ENCODE results near the gene DCDC1.

Gene DCDC1

DNA sequence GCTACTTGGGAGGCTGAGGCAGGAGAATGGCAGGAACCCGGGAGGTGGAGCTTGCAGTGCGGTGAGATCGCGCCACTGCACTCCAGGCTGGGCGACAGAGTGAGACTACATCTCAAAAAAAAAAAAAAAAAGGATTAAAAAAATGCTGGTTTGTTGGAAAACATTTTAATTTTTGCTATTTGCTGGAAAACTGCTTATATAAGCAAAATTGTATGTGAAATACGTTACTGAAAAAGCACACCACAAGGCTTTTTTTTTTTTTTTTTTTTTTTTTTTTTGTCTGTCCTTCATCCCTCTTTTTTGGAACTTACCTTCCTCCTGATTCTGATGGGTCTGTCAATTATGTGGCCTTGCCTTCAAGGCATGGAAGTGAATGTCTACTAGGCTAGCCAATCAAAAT is 40.8 kb downstream of the DCDC1 start:
- no peaks in the 10 kb centered on the region for H4K20me1 ChIP-seq (ENCODE audit: insufficient read depth, low read length)
- H3K9ac ChIP-seq (ENCODE audit: low read length) = no peak overlapping the region
- H3K4me2 ChIP-seq (ENCODE audit: low read length) = no peak overlapping the region
- no peaks in the 10 kb centered on the region for H3K4me1 ChIP-seq (ENCODE audit: low read length)
- H3K4me3 ChIP-seq (ENCODE audit: low read length) = no peak overlapping the region
- no peaks in the 10 kb centered on the region for H3K36me3 ChIP-seq (replicated peaks; ENCODE audit: low read depth, low read length)
- no peak overlapping the region for H2AFZ ChIP-seq (ENCODE audit: low read depth, low read length)
- no peak for TF ChIP-seq EZH2phosphoT487 (IDR thresholded peaks at IDR 0.05; ENCODE audit: low read depth)
- TF ChIP-seq, protein P1, sequence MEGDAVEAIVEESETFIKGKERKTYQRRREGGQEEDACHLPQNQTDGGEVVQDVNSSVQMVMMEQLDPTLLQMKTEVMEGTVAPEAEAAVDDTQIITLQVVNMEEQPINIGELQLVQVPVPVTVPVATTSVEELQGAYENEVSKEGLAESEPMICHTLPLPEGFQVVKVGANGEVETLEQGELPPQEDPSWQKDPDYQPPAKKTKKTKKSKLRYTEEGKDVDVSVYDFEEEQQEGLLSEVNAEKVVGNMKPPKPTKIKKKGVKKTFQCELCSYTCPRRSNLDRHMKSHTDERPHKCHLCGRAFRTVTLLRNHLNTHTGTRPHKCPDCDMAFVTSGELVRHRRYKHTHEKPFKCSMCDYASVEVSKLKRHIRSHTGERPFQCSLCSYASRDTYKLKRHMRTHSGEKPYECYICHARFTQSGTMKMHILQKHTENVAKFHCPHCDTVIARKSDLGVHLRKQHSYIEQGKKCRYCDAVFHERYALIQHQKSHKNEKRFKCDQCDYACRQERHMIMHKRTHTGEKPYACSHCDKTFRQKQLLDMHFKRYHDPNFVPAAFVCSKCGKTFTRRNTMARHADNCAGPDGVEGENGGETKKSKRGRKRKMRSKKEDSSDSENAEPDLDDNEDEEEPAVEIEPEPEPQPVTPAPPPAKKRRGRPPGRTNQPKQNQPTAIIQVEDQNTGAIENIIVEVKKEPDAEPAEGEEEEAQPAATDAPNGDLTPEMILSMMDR (IDR thresholded peaks at IDR 0.05; ENCODE audit: low read depth, low read length) = no peak
- no peaks in the 10 kb centered on the region for H3K79me2 ChIP-seq (ENCODE audit: low read length)
- no peaks in the 10 kb centered on the region for H3K9me3 ChIP-seq (ENCODE audit: insufficient read depth, low read length)
- H3K27ac ChIP-seq (ENCODE audit: low read length) = no peak overlapping the region
- no peaks in the 10 kb centered on the region for H3K27me3 ChIP-seq (ENCODE audit: low read depth, low read length)

DNA sequence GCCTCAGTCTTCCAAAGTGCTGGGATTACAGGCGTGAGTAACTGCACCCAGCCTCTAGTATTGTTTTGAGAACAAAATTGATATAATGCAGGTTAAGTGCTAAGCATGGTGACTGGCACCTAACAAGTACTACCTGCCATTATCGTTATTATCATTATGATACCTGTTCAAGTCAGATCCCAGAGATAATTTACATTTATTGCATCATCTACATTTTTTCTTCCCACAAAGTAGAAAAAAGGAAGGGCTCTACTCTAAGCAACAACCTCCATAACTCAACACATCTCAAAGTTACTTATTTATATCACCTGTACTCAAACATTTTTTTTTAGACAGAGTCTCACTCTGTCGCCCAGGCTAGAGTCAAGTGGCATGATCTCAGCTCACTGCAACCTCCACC is 42.1 kb downstream of the DCDC1 start:
- H3K9ac ChIP-seq (ENCODE audit: low read length) = no peak overlapping the region
- H3K4me3 ChIP-seq (ENCODE audit: low read length) = no peak overlapping the region
- no peak overlapping the region for H3K27ac ChIP-seq (ENCODE audit: low read length)
- H3K36me3 ChIP-seq (replicated peaks; ENCODE audit: low read depth, low read length) = no peaks in the 10 kb centered on the region
- TF ChIP-seq EZH2phosphoT487 (IDR thresholded peaks at IDR 0.05; ENCODE audit: low read depth) = no peak
- TF ChIP-seq, protein P1 (IDR thresholded peaks at IDR 0.05; ENCODE audit: low read depth, low read length) = no peak
- no peaks in the 10 kb centered on the region for H3K4me1 ChIP-seq (ENCODE audit: low read length)
- H3K4me2 ChIP-seq (ENCODE audit: low read length) = no peak overlapping the region
- H2AFZ ChIP-seq (ENCODE audit: low read depth, low read length) = no peak overlapping the region
- no peaks in the 10 kb centered on the region for H3K79me2 ChIP-seq (ENCODE audit: low read length)
- H3K9me3 ChIP-seq (ENCODE audit: insufficient read depth, low read length) = no peaks in the 10 kb centered on the region
- H3K27me3 ChIP-seq (ENCODE audit: low read depth, low read length) = no peaks in the 10 kb centered on the region
- H4K20me1 ChIP-seq (ENCODE audit: insufficient read depth, low read length) = no peaks in the 10 kb centered on the region

DNA sequence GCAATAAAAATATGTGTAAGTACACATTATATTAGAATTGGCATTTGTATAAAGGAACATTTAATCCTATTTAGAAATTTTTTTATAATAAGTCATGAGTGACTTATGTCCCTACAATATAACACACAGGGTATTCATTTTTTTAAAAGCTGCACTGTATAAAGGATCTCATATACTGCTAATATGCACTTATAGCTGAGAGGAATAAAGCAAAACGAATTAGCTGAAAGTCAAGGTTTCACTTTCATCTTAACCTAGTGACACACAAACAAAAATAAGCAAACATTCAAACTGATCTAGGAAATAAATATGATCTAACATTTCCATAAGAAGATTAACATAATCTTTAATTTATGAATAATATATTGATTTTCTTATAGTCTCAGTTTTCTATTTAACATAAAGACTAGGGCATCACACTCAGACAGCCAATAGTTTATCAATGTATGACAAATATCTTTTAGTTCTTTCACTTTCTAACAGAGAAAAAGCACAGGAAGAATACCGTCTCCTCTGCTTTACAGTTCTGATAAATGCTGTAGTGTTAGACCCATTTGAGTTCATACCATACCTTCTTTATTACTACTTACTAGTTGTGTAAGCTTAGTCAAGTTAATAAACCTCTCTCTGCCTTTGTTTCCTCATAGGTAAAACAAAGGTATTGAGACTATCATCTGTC is 42.9 kb downstream of the DCDC1 start:
- Histone ChIP-seq H2AFZ (ENCODE audit: low read depth, low read length) (no peak overlapping the region), H3K79me2 (ENCODE audit: low read length) (no peaks in the 10 kb centered on the region), H4K20me1 (ENCODE audit: insufficient read depth, low read length) (no peaks in the 10 kb centered on the region), H3K27ac (ENCODE audit: low read length) (no peak overlapping the region), H3K9me3 (ENCODE audit: insufficient read depth, low read length) (no peaks in the 10 kb centered on the region), H3K27me3 (ENCODE audit: low read depth, low read length) (no peaks in the 10 kb centered on the region), H3K4me2 (ENCODE audit: low read length) (peak overlapping the region; percentile 3; the same call in 1 of the 2 replicates), H3K4me1 (ENCODE audit: low read length) (no peaks in the 10 kb centered on the region), H3K9ac (ENCODE audit: low read length) (no peak overlapping the region), H3K36me3 (replicated peaks; ENCODE audit: low read depth, low read length) (no peaks in the 10 kb centered on the region), H3K4me3 (ENCODE audit: low read length) (no peak overlapping the region)
- no peak for TF ChIP-seq EZH2phosphoT487 (IDR thresholded peaks at IDR 0.05; ENCODE audit: low read depth)
- TF ChIP-seq, protein P1 (IDR thresholded peaks at IDR 0.05; ENCODE audit: low read depth, low read length) = no peak

DNA sequence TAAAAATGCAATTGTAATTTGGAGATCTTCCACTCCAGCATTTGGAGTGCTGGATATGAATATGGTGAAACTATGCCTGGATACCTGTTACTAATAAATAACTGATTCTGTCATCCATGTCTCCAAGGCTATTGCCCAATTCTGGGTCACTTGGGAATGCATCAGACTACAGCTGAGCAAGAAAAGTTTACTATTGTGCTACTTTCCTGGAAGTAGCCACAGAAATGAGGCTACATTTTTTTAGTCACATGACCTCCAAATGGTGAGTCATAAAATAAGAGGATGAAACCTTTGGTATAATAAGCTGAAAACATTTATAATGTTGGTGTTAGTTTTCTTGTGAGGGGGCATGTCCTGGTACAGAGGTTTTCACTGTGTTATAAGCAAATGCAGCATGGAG is 44.4 kb downstream of the DCDC1 start:
- Histone ChIP-seq H3K4me2 (ENCODE audit: low read length) (no peak overlapping the region), H3K36me3 (replicated peaks; ENCODE audit: low read depth, low read length) (no peaks in the 10 kb centered on the region), H4K20me1 (ENCODE audit: insufficient read depth, low read length) (no peaks in the 10 kb centered on the region), H2AFZ (ENCODE audit: low read depth, low read length) (no peak overlapping the region), H3K27me3 (ENCODE audit: low read depth, low read length) (no peaks in the 10 kb centered on the region), H3K9ac (ENCODE audit: low read length) (no peak overlapping the region), H3K79me2 (ENCODE audit: low read length) (no peaks in the 10 kb centered on the region), H3K27ac (ENCODE audit: low read length) (no peak overlapping the region), H3K9me3 (ENCODE audit: insufficient read depth, low read length) (no peaks in the 10 kb centered on the region), H3K4me3 (ENCODE audit: low read length) (no peak overlapping the region), H3K4me1 (ENCODE audit: low read length) (no peaks in the 10 kb centered on the region)
- TF ChIP-seq EZH2phosphoT487 (IDR thresholded peaks at IDR 0.05; ENCODE audit: low read depth) = no peak
- TF ChIP-seq, protein P1 (IDR thresholded peaks at IDR 0.05; ENCODE audit: low read depth, low read length) = no peak
